ENCODE results near the gene RNASE13.
"Not testable (repeated sequence)": the region's sequence is repeated elsewhere in the genome, so short reads cannot be mapped to it uniquely, and the experiment has no call there.

DNA sequence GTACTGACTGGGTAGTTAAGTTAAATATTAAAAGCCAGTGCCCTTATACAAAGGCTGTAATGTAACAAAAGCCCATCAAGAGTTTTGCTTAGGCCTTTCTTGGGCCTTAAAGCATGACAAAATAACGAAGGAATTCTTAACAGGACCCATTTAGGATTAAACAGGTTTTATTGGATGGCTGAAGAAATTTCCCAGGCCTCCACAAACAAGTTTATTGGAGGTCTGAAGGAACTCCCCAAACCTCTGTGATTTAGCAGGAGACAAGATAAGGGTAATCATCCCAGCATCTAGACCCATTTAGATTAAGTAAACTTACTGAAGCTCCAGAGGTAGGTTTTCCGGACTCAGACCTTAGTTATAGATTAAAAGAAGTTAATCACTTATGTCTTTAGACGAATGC lies 24.9 kb downstream of the RNASE13 start:
- TF ChIP-seq, protein P1, sequence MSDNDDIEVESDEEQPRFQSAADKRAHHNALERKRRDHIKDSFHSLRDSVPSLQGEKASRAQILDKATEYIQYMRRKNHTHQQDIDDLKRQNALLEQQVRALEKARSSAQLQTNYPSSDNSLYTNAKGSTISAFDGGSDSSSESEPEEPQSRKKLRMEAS (CRISPR knock-in tag; IDR thresholded peaks at IDR 0.05): not testable (repeated sequence)
- TF ChIP-seq, protein P2, sequence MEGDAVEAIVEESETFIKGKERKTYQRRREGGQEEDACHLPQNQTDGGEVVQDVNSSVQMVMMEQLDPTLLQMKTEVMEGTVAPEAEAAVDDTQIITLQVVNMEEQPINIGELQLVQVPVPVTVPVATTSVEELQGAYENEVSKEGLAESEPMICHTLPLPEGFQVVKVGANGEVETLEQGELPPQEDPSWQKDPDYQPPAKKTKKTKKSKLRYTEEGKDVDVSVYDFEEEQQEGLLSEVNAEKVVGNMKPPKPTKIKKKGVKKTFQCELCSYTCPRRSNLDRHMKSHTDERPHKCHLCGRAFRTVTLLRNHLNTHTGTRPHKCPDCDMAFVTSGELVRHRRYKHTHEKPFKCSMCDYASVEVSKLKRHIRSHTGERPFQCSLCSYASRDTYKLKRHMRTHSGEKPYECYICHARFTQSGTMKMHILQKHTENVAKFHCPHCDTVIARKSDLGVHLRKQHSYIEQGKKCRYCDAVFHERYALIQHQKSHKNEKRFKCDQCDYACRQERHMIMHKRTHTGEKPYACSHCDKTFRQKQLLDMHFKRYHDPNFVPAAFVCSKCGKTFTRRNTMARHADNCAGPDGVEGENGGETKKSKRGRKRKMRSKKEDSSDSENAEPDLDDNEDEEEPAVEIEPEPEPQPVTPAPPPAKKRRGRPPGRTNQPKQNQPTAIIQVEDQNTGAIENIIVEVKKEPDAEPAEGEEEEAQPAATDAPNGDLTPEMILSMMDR (IDR thresholded peaks at IDR 0.05): not testable (repeated sequence)
- TF ChIP-seq ZNF121 (CRISPR knock-in tag; IDR thresholded peaks at IDR 0.05): not testable (repeated sequence)
